ENCODE measurements around the gene NFE2L3. TPM values are rescaled to one million over a fixed set of nuclear protein-coding genes. Genes with fewer than 3 reads are reported as not detected.
"Not testable (repeated sequence)": the region's sequence is repeated elsewhere in the genome, so short reads cannot be mapped to it uniquely, and the experiment has no call there.

Gene NFE2L3
- total RNA-seq, 1 experiment from 2014 or later: 40.0 TPM

DNA sequence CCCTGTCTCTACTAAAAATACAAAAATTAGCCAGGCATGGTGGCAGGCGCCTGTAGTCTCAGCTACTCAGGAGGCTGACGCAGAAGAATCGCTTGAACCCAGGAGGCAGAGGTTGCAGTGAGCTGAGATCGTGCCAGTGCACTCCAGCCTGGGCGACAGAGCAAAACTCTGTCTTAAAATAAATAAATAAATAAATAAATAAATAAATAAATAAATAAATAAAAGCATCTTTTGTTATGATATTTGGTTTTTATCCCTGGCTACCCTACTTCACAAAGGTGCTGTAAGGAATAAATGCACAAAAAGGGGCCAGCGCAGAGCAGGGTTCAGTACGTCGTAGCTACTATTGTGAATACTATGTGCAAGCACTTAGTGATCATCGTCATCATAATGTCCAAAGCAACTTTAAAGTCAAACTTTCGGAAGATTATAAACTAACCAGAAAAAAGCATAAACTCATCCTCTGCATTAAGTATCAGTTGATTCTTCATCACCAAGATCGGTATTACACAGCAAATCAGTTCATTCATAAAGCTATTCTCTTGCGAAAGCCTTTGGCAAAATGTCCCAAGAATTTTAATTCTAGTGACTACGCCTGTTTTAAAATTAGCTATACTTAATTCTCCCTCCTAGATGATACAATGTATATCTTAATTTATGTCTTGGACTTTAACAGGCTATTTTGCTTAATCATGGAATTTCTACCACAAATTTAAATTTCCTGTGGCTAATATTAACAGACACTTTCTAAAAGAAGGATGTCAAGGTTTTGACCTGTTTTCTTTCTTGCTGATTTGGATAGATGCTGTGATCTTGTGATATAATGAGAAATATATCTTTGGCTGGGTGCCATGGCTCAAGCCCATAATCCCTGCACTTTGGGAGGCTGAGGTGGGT is 7.6 kb upstream of the NFE2L3 start:
- H3K36me3 ChIP-seq (ENCODE audit: low read depth, low read length): no peaks in the 10 kb centered on the region
- CTCF ChIA-PET: no interaction called here
- no peak for ATAC-seq
- POLR2A ChIA-PET (ENCODE audit: unreplicated experiment): interaction anchor here (0.5 to 0.6 kb wide), 3 partner anchors 8 to 54 kb away, joined by 3 to 9 read pairs (median 5); partner anchors contain the start of gene NFE2L3
- no peaks in the 10 kb centered on the region for H3K79me2 ChIP-seq (ENCODE audit: low read length)
- TF ChIP-seq, protein P1, sequence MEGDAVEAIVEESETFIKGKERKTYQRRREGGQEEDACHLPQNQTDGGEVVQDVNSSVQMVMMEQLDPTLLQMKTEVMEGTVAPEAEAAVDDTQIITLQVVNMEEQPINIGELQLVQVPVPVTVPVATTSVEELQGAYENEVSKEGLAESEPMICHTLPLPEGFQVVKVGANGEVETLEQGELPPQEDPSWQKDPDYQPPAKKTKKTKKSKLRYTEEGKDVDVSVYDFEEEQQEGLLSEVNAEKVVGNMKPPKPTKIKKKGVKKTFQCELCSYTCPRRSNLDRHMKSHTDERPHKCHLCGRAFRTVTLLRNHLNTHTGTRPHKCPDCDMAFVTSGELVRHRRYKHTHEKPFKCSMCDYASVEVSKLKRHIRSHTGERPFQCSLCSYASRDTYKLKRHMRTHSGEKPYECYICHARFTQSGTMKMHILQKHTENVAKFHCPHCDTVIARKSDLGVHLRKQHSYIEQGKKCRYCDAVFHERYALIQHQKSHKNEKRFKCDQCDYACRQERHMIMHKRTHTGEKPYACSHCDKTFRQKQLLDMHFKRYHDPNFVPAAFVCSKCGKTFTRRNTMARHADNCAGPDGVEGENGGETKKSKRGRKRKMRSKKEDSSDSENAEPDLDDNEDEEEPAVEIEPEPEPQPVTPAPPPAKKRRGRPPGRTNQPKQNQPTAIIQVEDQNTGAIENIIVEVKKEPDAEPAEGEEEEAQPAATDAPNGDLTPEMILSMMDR (conservative IDR thresholded peaks at IDR 0.05; ENCODE audit: low read depth, low read length): no peak
- TF ChIP-seq EZH2 (IDR thresholded peaks at IDR 0.05; ENCODE audit: low read length, unreplicated experiment) (no peak), EZH2phosphoT487 (IDR thresholded peaks at IDR 0.05; ENCODE audit: borderline replicate concordance, low read length) (no peak)
- no peak overlapping the region; the same call in 1 of the 2 replicates for H3K4me2 ChIP-seq (ENCODE audit: low read length)
- BruUV-seq (replicated peaks): no TSS peak
- no peaks in the 10 kb centered on the region for H3K9me2 ChIP-seq (replicated peaks; ENCODE audit: low read length)
- no peaks in the 10 kb centered on the region for H3K27me3 ChIP-seq (ENCODE audit: low read length)
- intact Hi-C loops (cut with micrococcal nuclease): no loop called here
- no peaks in the 10 kb centered on the region for H4K20me1 ChIP-seq (ENCODE audit: low read length)
- peaks cover 10% of the 10 kb centered on the region for H3K4me1 ChIP-seq (ENCODE audit: insufficient read depth, low read length)
- H2AFZ ChIP-seq (ENCODE audit: low read length): no peak overlapping the region
- no peak for DNase-seq
- no peaks in the 10 kb centered on the region for H3F3A ChIP-seq (ENCODE audit: low read length, unreplicated experiment)
- H3K9me3 ChIP-seq (ENCODE audit: low read length): no peaks in the 10 kb centered on the region
- H3K27ac ChIP-seq (ENCODE audit: low read length): no peak overlapping the region
- no peak overlapping the region for H3K9ac ChIP-seq (ENCODE audit: low read length)
- H3K4me3 ChIP-seq (ENCODE audit: low read length): no peak overlapping the region

GRCh38 chr7:26145238-26145637 is 6.8 kb upstream of the NFE2L3 start:
- Histone ChIP-seq H3K27ac (ENCODE audit: low read length) (no peak overlapping the region), H3K9ac (ENCODE audit: low read length) (no peak overlapping the region), H3K27me3 (ENCODE audit: low read length) (no peaks in the 10 kb centered on the region), H3K36me3 (ENCODE audit: low read depth, low read length) (no peaks in the 10 kb centered on the region), H2AFZ (ENCODE audit: low read length) (no peak overlapping the region), H4K20me1 (ENCODE audit: low read length) (no peaks in the 10 kb centered on the region), H3K79me2 (ENCODE audit: low read length) (no peaks in the 10 kb centered on the region), H3K4me3 (ENCODE audit: low read length) (no peak overlapping the region), H3K9me2 (replicated peaks; ENCODE audit: low read length) (no peaks in the 10 kb centered on the region), H3F3A (ENCODE audit: low read length, unreplicated experiment) (no peaks in the 10 kb centered on the region), H3K4me1 (ENCODE audit: insufficient read depth, low read length) (peaks cover 10% of the 10 kb centered on the region), H3K9me3 (ENCODE audit: low read length) (no peaks in the 10 kb centered on the region), H3K4me2 (ENCODE audit: low read length) (no peak overlapping the region)
- no TSS peak for BruUV-seq (replicated peaks)
- no peak for ATAC-seq
- TF ChIP-seq EZH2 (IDR thresholded peaks at IDR 0.05; ENCODE audit: low read length, unreplicated experiment) (no peak), EZH2phosphoT487 (IDR thresholded peaks at IDR 0.05; ENCODE audit: borderline replicate concordance, low read length) (no peak)
- TF ChIP-seq, protein P1 (conservative IDR thresholded peaks at IDR 0.05; ENCODE audit: low read depth, low read length): no peak
- intact Hi-C loops (cut with micrococcal nuclease): no loop called here
- no peak for DNase-seq
- ChIA-PET POLR2A (ENCODE audit: unreplicated experiment) (no interaction called here), CTCF (no interaction called here)

- no peaks in the 10 kb centered on the region for H3F3A ChIP-seq (ENCODE audit: low read length, unreplicated experiment)
- H3K4me1 ChIP-seq (ENCODE audit: insufficient read depth, low read length): peaks cover 15% of the 10 kb centered on the region
- H2AFZ ChIP-seq (ENCODE audit: low read length): no peak overlapping the region
- no peaks in the 10 kb centered on the region for H4K20me1 ChIP-seq (ENCODE audit: low read length)
- no peak for DNase-seq
- no peak overlapping the region for H3K9ac ChIP-seq (ENCODE audit: low read length)
- no peaks in the 10 kb centered on the region for H3K27me3 ChIP-seq (ENCODE audit: low read length)
- TF ChIP-seq EZH2phosphoT487 (IDR thresholded peaks at IDR 0.05; ENCODE audit: borderline replicate concordance, low read length) (no peak), EZH2 (IDR thresholded peaks at IDR 0.05; ENCODE audit: low read length, unreplicated experiment) (no peak)
- H3K9me2 ChIP-seq (replicated peaks; ENCODE audit: low read length): no peaks in the 10 kb centered on the region
- POLR2A ChIA-PET (ENCODE audit: unreplicated experiment): no interaction called here
- BruUV-seq (replicated peaks): no TSS peak
- no peaks in the 10 kb centered on the region for H3K36me3 ChIP-seq (ENCODE audit: low read depth, low read length)
- H3K79me2 ChIP-seq (ENCODE audit: low read length): no peaks in the 10 kb centered on the region
- no peak overlapping the region for H3K27ac ChIP-seq (ENCODE audit: low read length)
- H3K9me3 ChIP-seq (ENCODE audit: low read length): no peaks in the 10 kb centered on the region
- no peak overlapping the region for H3K4me2 ChIP-seq (ENCODE audit: low read length)
- intact Hi-C loops (cut with micrococcal nuclease): no loop called here
- no peak for ATAC-seq
- CTCF ChIA-PET: interaction anchor here (0.6 kb wide), 1 partner anchor 329 kb away, joined by 10 read pairs; no protein-coding TSS in a partner anchor
- no peak overlapping the region for H3K4me3 ChIP-seq (ENCODE audit: low read length)
Measured at GRCh38 chr7:26147030-26147429, 5.0 kb upstream of the NFE2L3 start.

GRCh38 chr7:26147646-26148306 is 4.2 kb upstream of the NFE2L3 start:
- H3F3A ChIP-seq (ENCODE audit: low read length, unreplicated experiment); H3K27ac ChIP-seq (ENCODE audit: low read length); H3K36me3 ChIP-seq (ENCODE audit: low read depth, low read length); H3K4me2 ChIP-seq (ENCODE audit: low read length); intact Hi-C loops (cut with micrococcal nuclease); H3K9ac ChIP-seq (ENCODE audit: low read length); BruUV-seq (replicated peaks); CTCF ChIA-PET; H3K27me3 ChIP-seq (ENCODE audit: low read length); H3K4me3 ChIP-seq (ENCODE audit: low read length); H3K9me3 ChIP-seq (ENCODE audit: low read length); H4K20me1 ChIP-seq (ENCODE audit: low read length); DNase-seq; H3K79me2 ChIP-seq (ENCODE audit: low read length); H2AFZ ChIP-seq (ENCODE audit: low read length); POLR2A ChIA-PET (ENCODE audit: unreplicated experiment); ATAC-seq; H3K9me2 ChIP-seq (replicated peaks; ENCODE audit: low read length): not testable (repeated sequence)
- peaks cover 15% of the 10 kb centered on the region for H3K4me1 ChIP-seq (ENCODE audit: insufficient read depth, low read length)
